ENCODE data around the gene CDH23. TPM values are rescaled to one million over a fixed set of nuclear protein-coding genes. Genes with fewer than 3 reads are reported as not detected.

CDH23 gene
- total RNA-seq, 4 donors from 2014 or later: 2.9 to 16.1 (median 5.9) TPM

DNA sequence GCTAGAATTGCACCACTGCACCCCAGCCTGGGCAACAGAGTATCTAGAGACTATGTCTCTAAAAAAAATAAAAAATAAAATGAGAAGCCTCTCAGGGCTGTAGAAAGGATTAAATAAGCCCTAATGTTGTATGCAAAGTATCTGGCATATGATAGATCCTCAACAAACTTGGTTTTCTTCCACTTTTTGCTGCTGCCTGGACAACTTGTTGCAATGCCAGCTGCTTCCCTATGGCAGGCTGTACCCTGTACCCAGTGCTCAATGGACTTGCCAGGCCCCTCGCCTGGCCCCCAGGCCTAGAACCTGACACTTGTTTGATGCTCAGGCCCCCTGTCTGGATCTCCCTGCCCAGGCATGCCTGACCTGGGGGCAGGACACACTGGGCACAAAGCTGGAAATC lies 28.5 kb upstream of the CDH23 start:
- TF ChIP-seq, protein P1, sequence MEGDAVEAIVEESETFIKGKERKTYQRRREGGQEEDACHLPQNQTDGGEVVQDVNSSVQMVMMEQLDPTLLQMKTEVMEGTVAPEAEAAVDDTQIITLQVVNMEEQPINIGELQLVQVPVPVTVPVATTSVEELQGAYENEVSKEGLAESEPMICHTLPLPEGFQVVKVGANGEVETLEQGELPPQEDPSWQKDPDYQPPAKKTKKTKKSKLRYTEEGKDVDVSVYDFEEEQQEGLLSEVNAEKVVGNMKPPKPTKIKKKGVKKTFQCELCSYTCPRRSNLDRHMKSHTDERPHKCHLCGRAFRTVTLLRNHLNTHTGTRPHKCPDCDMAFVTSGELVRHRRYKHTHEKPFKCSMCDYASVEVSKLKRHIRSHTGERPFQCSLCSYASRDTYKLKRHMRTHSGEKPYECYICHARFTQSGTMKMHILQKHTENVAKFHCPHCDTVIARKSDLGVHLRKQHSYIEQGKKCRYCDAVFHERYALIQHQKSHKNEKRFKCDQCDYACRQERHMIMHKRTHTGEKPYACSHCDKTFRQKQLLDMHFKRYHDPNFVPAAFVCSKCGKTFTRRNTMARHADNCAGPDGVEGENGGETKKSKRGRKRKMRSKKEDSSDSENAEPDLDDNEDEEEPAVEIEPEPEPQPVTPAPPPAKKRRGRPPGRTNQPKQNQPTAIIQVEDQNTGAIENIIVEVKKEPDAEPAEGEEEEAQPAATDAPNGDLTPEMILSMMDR (IDR thresholded peaks at IDR 0.05): no peak
- TF ChIP-seq EP300 (IDR thresholded peaks at IDR 0.05; ENCODE audit: low read depth): no peak
- no peak for TF ChIP-seq POLR2AphosphoS5 (IDR thresholded peaks at IDR 0.05)
- TF ChIP-seq POLR2A (IDR thresholded peaks at IDR 0.05): no peak
- no peaks in the 10 kb centered on the region for H3K36me3 ChIP-seq
- H3K9me3 ChIP-seq: no peaks in the 10 kb centered on the region
- intact Hi-C loops (cut with DNase I; ENCODE audit: low total_unique reads) (no loop called here), in situ Hi-C loops (cut with MboI; ENCODE audit: low pct_ligation_motif_present in 1 of 4, low pct_unique_long_range_greater_than_20kb in 1 of 4, low sequenced_read_pairs in 3 of 4) (no loop called here)
- no peak overlapping the region for H3K27ac ChIP-seq
- H3K4me1 ChIP-seq: no peaks in the 10 kb centered on the region
- no peak for DNase-seq
- WGBS, 2 donors (ENCODE audit: low coverage in 1 of 2): 90% methylated on average over 1 of the region's 1 CpG; no CpG with 5 or more reads in 1 of the 2 donors
- H3K4me3 ChIP-seq: no peak overlapping the region
- no peaks in the 10 kb centered on the region for H3K27me3 ChIP-seq

DNA sequence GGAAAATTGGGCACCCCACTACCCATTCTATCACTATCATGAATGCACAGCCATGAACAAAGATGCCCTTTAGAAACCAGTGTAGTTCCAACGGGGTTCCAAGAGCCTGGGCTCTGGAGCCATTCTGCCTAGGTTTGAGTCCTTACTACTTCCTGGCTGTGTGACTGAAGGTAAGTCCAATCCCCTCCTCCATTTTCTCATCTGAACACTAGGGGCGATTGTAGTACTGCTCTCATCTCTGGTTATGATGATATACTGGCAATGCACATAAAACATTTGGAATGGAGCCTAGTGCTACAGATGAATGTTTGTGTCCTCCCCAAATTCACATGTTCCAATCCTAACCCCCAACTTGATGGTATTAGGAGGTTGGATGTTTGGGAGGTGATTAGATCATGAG lies 28.1 kb upstream of the CDH23 start:
- Histone ChIP-seq H3K4me1 (no peaks in the 10 kb centered on the region), H3K9me3 (no peaks in the 10 kb centered on the region), H3K27me3 (no peaks in the 10 kb centered on the region), H3K27ac (no peak overlapping the region), H3K36me3 (no peaks in the 10 kb centered on the region), H3K4me3 (no peak overlapping the region)
- intact Hi-C loops (cut with DNase I; ENCODE audit: low total_unique reads): no loop called here
- TF ChIP-seq, protein P1 (IDR thresholded peaks at IDR 0.05): no peak
- no peak for TF ChIP-seq POLR2A (IDR thresholded peaks at IDR 0.05)
- 71% methylated on average over 2 of the region's 2 CpGs; no CpG with 5 or more reads in 1 of the 2 donors for WGBS, 2 donors (ENCODE audit: low coverage in 1 of 2)
- DNase-seq: no peak
- in situ Hi-C loops (cut with MboI; ENCODE audit: low pct_ligation_motif_present in 1 of 4, low pct_unique_long_range_greater_than_20kb in 1 of 4, low sequenced_read_pairs in 3 of 4): no loop called here

DNA sequence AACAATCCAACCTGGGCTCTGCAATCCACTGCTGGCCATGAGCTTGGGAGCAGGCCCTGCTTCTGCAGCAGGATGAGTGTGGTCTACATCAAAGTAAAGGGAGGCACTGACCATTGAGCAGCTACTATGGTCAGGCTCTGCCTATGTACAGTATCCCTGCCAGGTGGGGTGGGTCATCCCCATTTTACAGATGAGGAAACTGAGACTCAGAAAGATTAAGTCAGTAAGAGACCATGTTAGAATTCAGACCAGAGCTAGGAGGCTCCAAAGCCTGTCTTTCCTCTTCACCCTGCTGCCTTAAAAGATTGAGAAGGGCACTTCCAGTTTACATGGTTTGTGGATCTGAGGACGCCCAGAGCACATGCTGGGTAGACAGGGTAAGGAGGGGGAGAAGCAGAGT lies 27.1 kb upstream of the CDH23 start:
- Histone ChIP-seq H3K4me1 (no peaks in the 10 kb centered on the region), H3K9me3 (no peaks in the 10 kb centered on the region), H3K27ac (no peak overlapping the region), H3K4me3 (no peak overlapping the region), H3K27me3 (no peaks in the 10 kb centered on the region), H3K36me3 (no peaks in the 10 kb centered on the region)
- TF ChIP-seq POLR2AphosphoS5 (IDR thresholded peaks at IDR 0.05) (no peak), POLR2A (IDR thresholded peaks at IDR 0.05) (no peak), EP300 (IDR thresholded peaks at IDR 0.05; ENCODE audit: low read depth) (no peak)
- TF ChIP-seq, protein P1 (IDR thresholded peaks at IDR 0.05): no peak
- no peak for DNase-seq
- intact Hi-C loops (cut with DNase I; ENCODE audit: low total_unique reads) (no loop called here), in situ Hi-C loops (cut with MboI; ENCODE audit: low pct_ligation_motif_present in 1 of 4, low pct_unique_long_range_greater_than_20kb in 1 of 4, low sequenced_read_pairs in 3 of 4) (no loop called here)
- 69% methylated on average over 1 of the region's 1 CpG; no CpG with 5 or more reads in 1 of the 2 donors for WGBS, 2 donors (ENCODE audit: low coverage in 1 of 2)

DNA sequence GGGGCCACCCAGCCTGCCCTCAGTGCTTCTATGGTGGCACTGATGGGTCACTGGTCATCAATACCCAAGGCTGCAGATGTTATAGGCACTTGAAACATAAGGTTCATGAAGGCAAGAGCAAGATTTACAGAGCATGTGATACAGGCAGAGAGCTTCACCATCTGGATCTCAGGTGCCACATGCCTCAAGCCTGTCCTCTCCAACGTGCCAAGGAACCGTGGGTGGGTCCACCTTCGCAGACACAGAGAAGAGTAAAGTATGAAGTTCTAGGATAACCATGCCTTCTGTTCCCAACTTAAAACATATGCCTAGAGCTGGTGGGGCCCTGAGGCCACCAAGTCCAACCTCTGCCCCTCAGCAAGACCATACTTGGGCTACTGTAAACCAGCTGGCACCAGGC lies 26.7 kb upstream of the CDH23 start:
- intact Hi-C loops (cut with DNase I; ENCODE audit: low total_unique reads): no loop called here
- in situ Hi-C loops (cut with MboI; ENCODE audit: low pct_ligation_motif_present in 1 of 4, low pct_unique_long_range_greater_than_20kb in 1 of 4, low sequenced_read_pairs in 3 of 4): no loop called here

More for the DNA sequence above, 26.7 kb upstream of the CDH23 start:
- WGBS, 2 donors (ENCODE audit: low coverage in 1 of 2): 85% methylated on average over 3 of the region's 3 CpGs; no CpG with 5 or more reads in 1 of the 2 donors
- Histone ChIP-seq H3K27me3 (no peaks in the 10 kb centered on the region), H3K27ac (no peak overlapping the region), H3K36me3 (no peaks in the 10 kb centered on the region), H3K4me1 (no peaks in the 10 kb centered on the region), H3K9me3 (no peaks in the 10 kb centered on the region), H3K4me3 (no peak overlapping the region)
- TF ChIP-seq POLR2A (IDR thresholded peaks at IDR 0.05): no peak
- no peak for TF ChIP-seq POLR2AphosphoS5 (IDR thresholded peaks at IDR 0.05)
- TF ChIP-seq, protein P1 (IDR thresholded peaks at IDR 0.05): no peak
- no peak for TF ChIP-seq EP300 (IDR thresholded peaks at IDR 0.05; ENCODE audit: low read depth)
- no peak for DNase-seq

All from transverse colon (tissue), 4 donors.